Upper lobe of right lung (tissue), 1 donor: Measurements from ENCODE around the gene TBC1D23. TPM values are rescaled to one million over a fixed set of nuclear protein-coding genes. Genes with fewer than 3 reads are reported as not detected.
"Not testable (repeated sequence)": the region's sequence is repeated elsewhere in the genome, so short reads cannot be mapped to it uniquely, and the experiment has no call there.

Source experiments
- ATAC-seq: fragments of 200-7000 bp; cut with Tn5 transposase; one replicate; pipeline ENCODE4 v1.9.1; 2020; ENCODE audit warnings: mild to moderate bottlenecking, moderate library complexity
- DNase-seq: peaks from one replicate; pipeline ENCODE4 v3.0.0-alpha.2; 2020
- H3K27ac ChIP-seq: fragments of 200-600 bp; one replicate; pipeline ENCODE4 v1.8.0; 2022
- H3K27me3 ChIP-seq: fragments of 200-600 bp; one replicate; pipeline ENCODE4 v1.8.0; 2022; ENCODE audit warnings: mild to moderate bottlenecking
- H3K36me3 ChIP-seq: fragments of 200-600 bp; one replicate; pipeline ENCODE4 v1.8.0; 2022
- H3K4me1 ChIP-seq: fragments of 200-600 bp; one replicate; pipeline ENCODE4 v1.8.0; 2022
- H3K4me3 ChIP-seq: fragments of 200-600 bp; one replicate; pipeline ENCODE4 v1.8.0; 2022; ENCODE audit warnings: mild to moderate bottlenecking
- H3K9me3 ChIP-seq: fragments of 200-600 bp; one replicate; pipeline ENCODE4 v1.8.0; 2022
- CTCF ChIP-seq: fragments of 200-600 bp; IDR thresholded peaks from one replicate; pipeline ENCODE4 v1.8.0; 2022; ENCODE audit warnings: antibody characterized with exemption
- intact Hi-C: fragments of 100-400 bp; cut with DNase I; formaldehyde crosslinking; loops from one replicate; pipeline ENCODE4 v1.11.0; 2022
- total RNA-seq: library from RNA; stranded (reverse); fragmentation: NEBNext Ultra II Directional; extraction: Animal tissue kit (Norgen Biotek cat#: 25700); gene quantifications from one replicate; pipeline ENCODE4 v1.2.1, GENCODE V29; 2021
- donor health status: DM: no; HTN: yes; CAD: no; lungs with severe emphysema.

TBC1D23 gene
- total RNA-seq, 1 donor from 2014 or later: 47.4 TPM

- no peak for TF ChIP-seq CTCF
- intact Hi-C loops: no loop called here
- no peak for DNase-seq
Observed at GRCh38 chr3:100230710-100231109, 30.1 kb upstream of the TBC1D23 start.

GRCh38 chr3:100231668-100232067 is 29.1 kb upstream of the TBC1D23 start:
- Histone ChIP-seq H3K27me3 (no peaks in the 10 kb centered on the region), H3K36me3 (no peaks in the 10 kb centered on the region), H3K9me3 (no peaks in the 10 kb centered on the region), H3K27ac (no peak overlapping the region), H3K4me3 (no peak overlapping the region), H3K4me1 (no peaks in the 10 kb centered on the region)
- TF ChIP-seq CTCF: no peak
- ATAC-seq: no peak
- no peak for DNase-seq
- intact Hi-C loops: no loop called here

More at GRCh38 chr3:100230710-100231109, 30.1 kb upstream of the TBC1D23 start:
- ATAC-seq: no peak
- Histone ChIP-seq H3K27me3 (no peaks in the 10 kb centered on the region), H3K36me3 (no peaks in the 10 kb centered on the region), H3K27ac (no peak overlapping the region), H3K4me3 (no peak overlapping the region), H3K9me3 (no peaks in the 10 kb centered on the region), H3K4me1 (no peaks in the 10 kb centered on the region)

- H3K4me1 ChIP-seq: no peaks in the 10 kb centered on the region
- H3K36me3 ChIP-seq: no peaks in the 10 kb centered on the region
- H3K27ac ChIP-seq: no peak overlapping the region
- no peaks in the 10 kb centered on the region for H3K27me3 ChIP-seq
- intact Hi-C loops: no loop called here
- no peak for TF ChIP-seq CTCF
- H3K4me3 ChIP-seq: no peak overlapping the region
- DNase-seq (no peak), ATAC-seq (no peak)
- H3K9me3 ChIP-seq: peaks cover 6% of the 10 kb centered on the region
Observed at GRCh38 chr3:100234364-100234763, 26.4 kb upstream of the TBC1D23 start.

GRCh38 chr3:100238599-100238998 is 22.2 kb upstream of the TBC1D23 start:
- TF ChIP-seq CTCF: no peak
- Histone ChIP-seq H3K27ac (no peak overlapping the region), H3K27me3 (no peaks in the 10 kb centered on the region), H3K9me3 (peaks cover 6% of the 10 kb centered on the region), H3K4me3 (no peak overlapping the region), H3K4me1 (no peaks in the 10 kb centered on the region), H3K36me3 (no peaks in the 10 kb centered on the region)
- DNase-seq: no peak
- intact Hi-C loops: no loop called here
- no peak for ATAC-seq

GRCh38 chr3:100242471-100242870 is 18.3 kb upstream of the TBC1D23 start:
- intact Hi-C loops: loop anchor here (10.0 kb wide), 1 partner anchor 158 kb away; no protein-coding TSS in a partner anchor
- H3K27me3 ChIP-seq, H3K36me3 ChIP-seq, DNase-seq, H3K9me3 ChIP-seq, ATAC-seq, H3K4me1 ChIP-seq, H3K4me3 ChIP-seq, H3K27ac ChIP-seq: not testable (repeated sequence)

- H3K27ac ChIP-seq: no peak overlapping the region
- DNase-seq (no peak), ATAC-seq (no peak)
- no peaks in the 10 kb centered on the region for H3K9me3 ChIP-seq
- H3K4me1 ChIP-seq: no peaks in the 10 kb centered on the region
- no peak for TF ChIP-seq CTCF
- no peaks in the 10 kb centered on the region for H3K36me3 ChIP-seq
- H3K27me3 ChIP-seq: no peaks in the 10 kb centered on the region
- intact Hi-C loops: loop anchor here (10.0 kb wide), 1 partner anchor 159 kb away; no protein-coding TSS in a partner anchor
- no peak overlapping the region for H3K4me3 ChIP-seq
Observed at GRCh38 chr3:100244264-100244663, 16.5 kb upstream of the TBC1D23 start.
